ENCODE results near the gene HMG20A. TPM values are rescaled to one million over a fixed set of nuclear protein-coding genes. Genes with fewer than 3 reads are reported as not detected.

The HMG20A gene
- total RNA-seq = 51.9 and 59.4 TPM in 2 replicates

GRCh38 chr15:77420610-77421369 lies at the start of gene HMG20A:
Gene HMG20A (plus strand): TSS chr15:77420888. CDS start chr15:77458408, 37,520 bp downstream.

GRCh38 chr15:77419836-77420609 lies 665 bp upstream of the HMG20A start, which contains the start of gene PEAK1:
Gene PEAK1 (minus strand): TSS chr15:77420104. CDS start chr15:77181926, 238,178 bp downstream.

Other genes with a start within 250 kb of the HMG20A start
- 83.6 and 93.5 TPM in 2 replicates for gene PEAK1, start 784 bp upstream of the HMG20A start, total RNA-seq
- 0.19 and 0.33 TPM in 2 replicates for gene LINGO1, start 212.0 kb downstream of the HMG20A start, total RNA-seq

Measured in vein endothelial cell (primary cell).